Amniotic epithelial cell (primary cell): ENCODE data around the gene HMGN1.
"Not testable (repeated sequence)": the region's sequence is repeated elsewhere in the genome, so short reads cannot be mapped to it uniquely, and the experiment has no call there.

Source experiments
- DNase-seq: peaks from one replicate; pipeline ENCODE4 v3.0.0-alpha.2; 2010; ENCODE audit warnings: low read depth

The HMGN1 gene, protein sequence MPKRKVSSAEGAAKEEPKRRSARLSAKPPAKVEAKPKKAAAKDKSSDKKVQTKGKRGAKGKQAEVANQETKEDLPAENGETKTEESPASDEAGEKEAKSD

DNA sequence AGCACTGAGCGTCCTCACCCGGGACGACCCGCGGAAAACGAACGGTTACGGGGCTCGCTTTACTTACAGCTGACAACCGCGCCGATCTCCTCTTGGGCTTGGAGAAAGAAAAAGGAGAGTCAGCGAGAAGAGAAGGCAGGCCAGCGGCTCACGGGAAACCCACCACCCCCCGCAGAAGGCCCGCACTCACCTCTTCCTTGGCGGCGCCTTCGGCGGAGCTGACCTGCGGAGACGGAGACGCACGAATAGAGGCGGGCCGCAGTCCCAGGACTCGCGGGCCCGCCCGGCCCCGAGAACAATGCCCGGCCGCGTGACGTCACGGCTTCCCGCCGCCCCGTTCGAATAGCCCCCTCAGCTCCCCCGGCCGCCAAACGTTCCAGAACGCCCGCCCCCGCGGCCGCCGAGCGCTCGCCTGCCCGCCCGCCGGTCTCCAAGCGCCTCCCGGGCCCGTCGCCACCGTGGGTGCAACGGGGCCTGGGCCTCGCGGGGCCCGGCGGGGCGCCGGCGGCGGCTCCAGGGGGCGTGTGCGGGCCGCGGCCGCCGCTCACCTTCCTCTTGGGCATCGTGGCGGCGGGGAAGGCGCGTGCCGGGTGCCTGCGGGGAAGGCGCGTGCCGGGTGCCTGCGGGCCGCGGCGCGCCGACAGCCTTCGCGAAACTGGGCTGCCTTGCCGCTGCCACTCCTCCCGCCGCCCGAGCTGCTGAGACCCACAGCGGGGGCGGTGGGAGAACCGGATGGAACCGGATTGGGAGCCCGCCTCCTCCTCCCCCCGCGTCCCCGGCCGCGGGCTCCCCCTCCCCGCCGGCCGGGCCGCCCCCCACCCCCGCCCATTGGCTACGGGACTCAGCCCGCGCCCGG, at the start of gene HMGN1:
TSS of gene HMGN1 (minus strand) at position 734 of the 856 bp plus-strand sequence. CDS start at position 563, 171 bp downstream.
- peak; percentile 79 for DNase-seq

DNA sequence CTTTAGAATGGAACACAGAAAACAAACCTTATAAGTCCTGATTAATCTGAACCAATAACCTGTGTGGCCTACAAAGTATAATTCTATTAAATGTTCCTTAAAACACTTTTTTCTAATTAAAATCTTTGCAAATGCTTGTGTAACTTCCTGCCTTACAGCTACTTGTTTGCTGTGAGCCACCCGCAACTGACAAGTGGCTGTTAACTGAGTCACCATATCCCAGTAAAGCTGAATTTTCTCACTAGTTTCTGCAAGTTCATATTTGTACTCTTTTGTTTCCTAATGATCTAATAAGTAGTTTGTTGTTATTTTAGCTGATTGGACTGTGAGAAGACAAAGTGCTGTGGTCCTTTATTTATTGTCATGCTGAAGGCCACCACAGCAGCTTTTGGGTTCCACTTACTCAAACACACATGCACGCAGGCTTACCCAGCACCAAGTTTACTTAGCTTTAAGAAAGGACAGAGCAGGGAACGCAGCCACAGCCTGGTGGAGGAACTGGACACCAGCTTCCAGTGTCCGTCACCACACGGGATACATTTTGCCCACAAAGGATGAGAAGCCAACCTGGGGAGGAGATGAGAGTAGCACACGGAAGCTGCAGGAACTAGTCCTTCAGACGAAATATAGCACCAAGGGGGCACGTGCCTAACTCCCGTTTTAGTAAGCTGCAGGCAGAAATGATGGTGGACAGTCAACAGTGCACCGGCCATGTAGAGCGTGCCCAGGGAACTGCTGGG, 48.9 kb upstream of the HMGN1 start:
- DNase-seq = peak; percentile 28

DNA sequence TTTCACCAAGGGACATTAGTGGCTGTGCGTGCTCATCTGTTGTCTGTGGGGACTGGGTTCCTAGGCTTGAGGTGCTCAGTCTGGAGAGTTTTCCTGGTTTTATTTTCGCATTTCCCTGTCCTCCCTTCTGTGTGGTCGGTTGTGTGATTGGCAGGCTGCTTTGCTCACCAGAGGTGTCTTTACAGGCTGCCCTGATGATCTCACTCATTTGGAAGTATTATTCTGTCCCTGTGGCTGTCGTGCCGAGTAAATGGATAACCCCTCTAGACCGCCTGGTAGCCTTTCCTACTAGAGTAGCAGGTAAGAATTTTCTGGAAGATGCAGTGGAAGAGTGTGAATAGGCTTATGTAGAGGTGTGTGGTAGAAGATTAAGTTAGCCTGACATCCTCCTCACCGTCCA, 44.1 kb upstream of the HMGN1 start:
- DNase-seq = no peak

DNA sequence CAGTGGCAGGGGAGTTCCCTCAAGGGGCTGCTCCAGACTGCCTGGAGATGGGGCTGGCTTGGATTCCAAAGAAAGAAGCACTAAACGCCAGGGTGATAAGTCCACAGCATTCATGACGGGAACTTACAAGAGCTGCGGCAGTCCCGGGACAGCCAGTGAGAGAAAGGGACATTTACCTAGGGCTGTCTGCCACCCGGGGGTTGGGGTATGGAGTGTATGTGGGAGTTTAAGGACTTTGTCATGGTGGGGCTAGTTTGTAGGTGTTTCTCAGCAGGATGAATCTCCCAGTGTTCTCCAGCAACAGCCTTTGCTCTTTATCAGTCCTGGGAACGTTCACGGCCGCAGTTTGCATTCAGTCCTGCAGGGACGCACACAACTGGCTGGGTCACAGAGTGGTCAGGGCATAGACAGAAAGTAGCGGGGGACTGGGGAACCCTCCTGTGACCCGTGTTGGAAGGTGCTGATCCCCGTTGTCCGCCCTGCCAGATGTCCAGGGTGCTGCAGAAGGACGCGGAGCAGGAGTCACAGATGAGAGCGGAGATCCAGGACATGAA, 41.4 kb upstream of the HMGN1 start:
- DNase-seq = no peak

DNA sequence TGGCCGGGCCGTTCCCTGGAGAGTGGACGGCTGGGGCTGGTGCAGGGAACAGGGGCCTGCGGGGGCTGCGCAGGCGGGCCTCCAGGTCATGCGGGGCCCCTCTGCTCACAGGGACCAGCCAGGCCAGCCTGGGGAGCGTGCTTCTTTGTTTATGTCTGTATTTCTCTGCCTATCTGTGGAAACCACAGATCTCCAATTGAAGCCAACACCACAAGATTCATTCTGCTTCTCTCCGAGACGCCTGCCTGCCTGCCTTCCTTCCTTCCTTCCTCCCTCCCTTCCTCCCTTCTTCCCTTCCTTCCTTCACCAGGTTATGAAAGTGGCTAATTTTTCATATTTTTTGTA, 39.9 kb upstream of the HMGN1 start:
- no peak for DNase-seq

DNA sequence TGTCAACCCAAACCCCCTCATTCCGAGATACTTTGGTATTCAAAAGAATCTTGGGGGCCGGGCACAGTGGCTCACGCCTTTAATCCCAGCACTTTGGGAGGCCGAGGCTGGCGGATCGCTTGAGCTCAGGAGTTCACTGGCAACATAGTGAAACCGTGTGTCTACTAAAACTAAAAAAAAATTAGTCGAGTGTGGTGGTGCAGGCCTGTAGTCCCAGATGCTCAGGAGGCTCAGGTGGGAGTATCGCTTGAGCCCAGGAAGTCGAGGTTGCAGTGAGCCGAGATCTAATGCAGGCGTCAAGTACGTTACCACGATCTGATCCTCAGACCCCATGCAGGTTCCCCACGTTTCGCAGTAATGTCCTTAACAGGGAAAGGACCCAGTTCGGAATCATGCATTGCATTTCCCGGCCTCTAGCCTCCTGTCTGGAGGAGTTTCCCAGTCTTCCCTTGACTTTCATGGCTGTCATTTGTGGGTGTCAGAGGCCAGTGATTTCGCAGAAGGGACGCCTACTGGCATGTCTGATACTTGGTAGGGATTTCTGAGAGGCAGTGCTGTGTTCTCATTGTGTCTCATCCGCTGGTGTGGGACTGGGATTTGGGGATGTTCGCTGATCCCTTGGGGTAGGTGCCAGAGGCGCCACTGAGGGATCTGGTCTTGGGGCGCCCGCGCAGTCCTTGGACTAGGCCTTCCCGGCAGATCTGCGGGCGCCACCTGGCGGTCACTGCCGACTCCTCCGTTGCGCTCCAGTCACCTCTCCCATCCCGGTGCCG, 39.3 kb upstream of the HMGN1 start:
- peak; percentile 70 for DNase-seq

DNA sequence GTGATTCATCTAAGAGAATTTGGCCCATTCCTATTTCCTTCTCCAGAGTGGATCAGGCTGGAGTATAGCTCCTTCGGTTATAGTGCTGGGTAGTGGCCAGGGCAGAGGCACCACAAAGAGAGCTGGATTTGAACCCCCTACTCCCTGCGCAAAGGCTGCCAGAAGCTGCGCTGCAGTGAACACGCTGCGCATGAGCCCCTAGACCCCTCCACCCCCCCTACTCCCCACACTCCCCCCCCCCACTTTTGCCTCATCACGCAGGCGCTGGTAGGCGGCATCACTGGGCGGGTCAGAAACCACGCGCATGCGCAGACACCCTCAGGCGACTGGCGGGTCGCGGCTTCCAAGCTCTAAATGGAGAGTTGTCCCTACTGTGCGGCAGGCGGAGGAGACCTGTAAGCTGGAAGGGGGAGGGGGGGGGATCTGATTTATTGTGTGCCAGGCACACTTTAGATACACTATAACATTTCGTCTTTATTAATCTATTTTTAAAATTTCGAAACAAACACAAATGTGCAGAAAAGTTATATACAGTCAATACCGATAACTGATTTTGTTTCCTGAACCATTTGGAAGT, 38.7 kb upstream of the HMGN1 start:
- peak; percentile 72 for DNase-seq

DNA sequence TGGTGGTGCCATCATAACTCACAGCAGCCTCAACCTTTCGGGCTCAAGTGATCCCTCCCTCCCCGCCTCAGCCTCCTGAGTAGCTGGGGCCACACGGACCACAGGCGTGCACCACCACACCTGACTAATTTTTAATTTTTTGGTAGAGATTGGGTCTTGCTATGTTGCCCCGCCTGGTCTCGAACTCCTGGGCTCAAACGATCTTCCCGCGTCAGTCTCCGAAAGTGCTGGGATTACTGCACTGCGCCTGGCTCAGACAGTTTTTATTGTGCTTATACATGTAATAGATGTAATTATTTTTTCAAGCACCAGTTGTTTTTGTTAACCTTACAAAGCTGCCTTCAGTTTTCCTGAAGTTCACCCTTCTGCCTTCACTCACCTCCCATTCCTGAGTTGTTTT, 38.0 kb upstream of the HMGN1 start:
- no peak for DNase-seq

DNA sequence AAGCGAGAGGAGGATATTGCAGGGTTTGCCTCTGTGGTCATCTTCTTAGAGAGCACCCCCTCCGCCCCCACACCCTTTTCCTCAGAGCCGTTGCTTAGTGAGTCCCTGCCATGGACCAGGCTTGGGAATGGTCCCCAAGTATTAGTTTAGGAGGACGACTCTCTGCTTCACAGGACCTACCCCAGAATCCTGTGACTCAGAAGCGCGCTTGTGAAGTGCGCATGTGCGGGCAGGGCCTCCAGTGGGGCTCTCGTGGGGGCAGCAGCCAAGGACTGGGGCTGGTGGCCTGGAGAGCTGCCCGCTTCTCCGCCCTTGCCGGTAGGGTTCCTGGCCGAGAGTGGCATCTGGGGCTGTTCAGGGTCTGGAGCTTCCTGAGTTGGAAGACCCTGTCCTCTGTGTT, 37.3 kb upstream of the HMGN1 start:
- peak; percentile 52 for DNase-seq

DNA sequence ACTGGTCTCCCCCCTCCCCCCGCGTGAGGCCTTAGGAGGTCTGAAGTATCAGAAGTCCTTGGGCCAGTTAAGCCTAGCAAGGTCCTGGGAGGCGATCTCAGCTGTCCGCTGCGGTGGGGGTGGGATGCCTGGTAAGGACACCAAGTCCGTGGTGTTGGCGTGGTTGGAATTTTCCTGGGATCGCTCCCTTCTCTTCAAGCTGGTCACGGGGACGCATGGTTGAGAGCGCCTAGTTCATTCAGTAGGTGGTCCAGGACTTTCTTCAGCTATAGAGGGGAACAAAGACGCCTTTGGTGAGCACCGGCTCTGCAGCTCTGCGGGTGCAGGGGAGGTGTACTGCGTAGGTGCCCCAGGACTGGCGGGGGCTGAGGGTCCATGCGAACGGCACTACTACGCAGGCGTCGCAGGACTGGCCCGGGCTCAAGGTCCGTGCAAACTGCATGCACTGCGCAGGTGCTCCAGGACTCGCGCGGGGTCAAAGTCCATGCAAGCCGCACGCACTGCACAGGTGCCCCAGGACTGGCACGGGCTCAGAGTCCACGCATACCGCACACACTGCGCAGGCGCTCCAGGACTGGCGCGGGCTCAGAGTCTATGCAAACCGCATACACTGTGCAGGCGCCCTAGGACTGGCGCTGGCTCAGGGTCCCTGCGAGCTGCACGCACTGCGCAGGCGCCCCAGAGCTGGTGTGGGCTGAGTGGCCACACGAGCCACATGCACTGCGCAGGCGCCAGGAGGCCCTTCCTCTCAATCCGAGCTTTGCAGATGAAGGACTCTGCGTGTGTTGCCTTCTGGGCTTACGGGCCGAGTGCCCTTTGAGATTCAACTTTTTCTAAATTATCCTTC, 36.6 kb upstream of the HMGN1 start:
- peak; percentile 79 for DNase-seq

DNA sequence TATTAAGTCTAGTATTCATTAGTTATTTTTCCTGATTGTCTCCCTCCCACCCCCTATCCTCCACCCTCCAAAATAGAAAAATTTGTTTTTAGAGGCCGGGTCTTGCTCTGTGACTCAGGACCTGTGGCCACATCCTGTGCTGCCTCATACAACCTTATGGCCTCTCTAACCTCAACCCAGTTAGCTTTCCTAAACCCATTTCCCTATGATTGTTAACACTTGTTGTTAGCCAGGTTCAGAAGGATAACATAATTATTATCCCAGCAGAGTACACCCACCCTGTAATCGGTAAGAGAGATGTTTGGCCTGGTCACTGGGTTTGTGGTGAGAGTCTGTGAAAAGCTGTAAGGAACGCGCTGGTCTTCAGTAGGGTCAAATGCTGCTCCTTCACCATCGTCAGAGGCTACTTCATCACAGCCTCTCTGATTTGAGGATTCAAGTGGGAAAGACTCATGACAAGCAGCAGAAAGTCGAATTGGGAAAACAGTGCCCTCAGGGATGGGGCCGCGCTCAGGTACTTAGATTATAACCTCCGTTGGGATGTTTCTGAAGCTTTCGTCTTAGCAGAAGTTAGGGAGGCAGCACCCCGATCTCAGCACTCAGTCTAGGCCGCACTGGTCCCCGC, 35.9 kb upstream of the HMGN1 start:
- DNase-seq = peak; percentile 27

DNA sequence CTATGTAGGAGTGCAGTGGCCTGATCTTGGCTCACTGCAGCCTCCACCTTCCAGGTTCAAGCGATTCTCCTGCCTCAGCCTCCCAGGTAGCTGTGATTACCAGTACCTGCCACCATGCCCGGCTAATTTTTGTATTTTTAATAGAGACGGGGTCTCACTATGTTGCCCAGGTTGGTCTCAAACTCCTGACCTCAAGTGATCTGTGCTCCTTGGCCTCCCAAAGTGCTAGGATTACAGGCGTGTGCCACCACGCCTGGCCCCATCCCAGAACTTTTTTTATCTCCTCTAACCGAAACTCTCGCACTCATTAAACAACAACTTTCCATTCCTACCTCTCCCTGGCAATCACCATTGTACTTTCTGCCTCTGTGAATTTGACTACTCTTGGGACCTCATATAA, 33.2 kb upstream of the HMGN1 start:
- not testable (repeated sequence) for DNase-seq

DNA sequence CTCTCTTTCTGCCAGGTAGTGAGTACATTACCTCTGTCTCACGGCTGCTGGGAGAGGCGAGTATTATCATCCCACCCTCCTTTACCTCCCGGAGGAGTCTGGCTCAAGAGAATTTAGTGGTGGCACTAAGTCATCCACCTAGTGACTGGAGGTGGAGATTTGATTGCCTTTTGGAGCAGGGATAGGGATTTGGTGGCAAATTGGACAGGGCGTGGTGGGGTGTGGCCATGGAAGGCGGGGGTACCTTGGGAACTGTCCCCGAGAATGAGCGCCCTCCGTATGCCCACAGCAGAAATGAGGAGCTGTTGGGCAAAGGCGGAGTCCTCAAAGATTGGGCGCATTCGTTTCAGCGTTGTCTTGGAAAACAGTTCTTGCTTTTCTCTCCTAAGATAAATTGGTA, 32.1 kb upstream of the HMGN1 start:
- DNase-seq = no peak

DNA sequence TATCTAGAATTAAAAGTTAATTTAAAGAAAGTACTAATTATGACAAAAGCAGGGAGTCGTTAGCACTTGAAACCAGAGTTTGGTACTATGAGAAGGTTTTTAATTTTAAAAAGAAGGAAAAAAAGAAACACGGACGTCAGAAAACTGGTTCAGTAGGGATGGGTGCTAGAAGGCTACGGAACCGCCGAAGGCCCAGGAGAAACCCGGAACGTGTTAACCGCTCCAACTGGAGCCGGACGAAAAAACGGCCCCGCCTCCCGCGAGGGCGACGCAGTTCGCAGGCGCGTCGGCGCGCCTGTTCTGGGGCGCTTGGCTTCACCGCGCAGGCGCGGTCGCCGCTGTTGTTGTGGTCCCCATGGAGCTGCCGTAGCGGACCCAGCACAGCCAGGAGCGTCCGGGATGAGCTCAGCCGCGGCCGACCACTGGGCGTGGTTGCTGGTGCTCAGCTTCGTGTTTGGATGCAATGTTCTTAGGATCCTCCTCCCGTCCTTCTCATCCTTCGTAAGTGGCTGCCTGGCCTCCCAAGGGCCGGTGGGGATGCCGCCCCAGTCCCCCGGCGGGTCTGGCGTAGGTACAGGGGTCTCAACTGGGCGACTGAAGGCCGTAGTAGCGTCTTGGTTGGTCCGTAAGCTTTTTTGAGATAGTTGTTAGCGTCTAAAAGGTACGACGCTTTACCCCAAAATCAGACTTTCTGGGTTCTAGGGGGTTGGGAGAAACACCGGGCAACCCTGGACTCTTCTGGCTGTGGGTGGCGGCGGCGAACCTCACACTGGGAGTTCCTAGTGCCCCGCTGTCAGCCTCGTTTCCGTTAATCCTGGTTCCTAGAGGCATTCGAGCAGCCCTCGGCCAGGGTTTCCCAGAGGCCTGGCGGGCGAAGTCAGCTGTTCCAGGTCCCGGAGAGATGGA, 31.4 kb upstream of the HMGN1 start:
- peak; percentile 96 for DNase-seq

DNA sequence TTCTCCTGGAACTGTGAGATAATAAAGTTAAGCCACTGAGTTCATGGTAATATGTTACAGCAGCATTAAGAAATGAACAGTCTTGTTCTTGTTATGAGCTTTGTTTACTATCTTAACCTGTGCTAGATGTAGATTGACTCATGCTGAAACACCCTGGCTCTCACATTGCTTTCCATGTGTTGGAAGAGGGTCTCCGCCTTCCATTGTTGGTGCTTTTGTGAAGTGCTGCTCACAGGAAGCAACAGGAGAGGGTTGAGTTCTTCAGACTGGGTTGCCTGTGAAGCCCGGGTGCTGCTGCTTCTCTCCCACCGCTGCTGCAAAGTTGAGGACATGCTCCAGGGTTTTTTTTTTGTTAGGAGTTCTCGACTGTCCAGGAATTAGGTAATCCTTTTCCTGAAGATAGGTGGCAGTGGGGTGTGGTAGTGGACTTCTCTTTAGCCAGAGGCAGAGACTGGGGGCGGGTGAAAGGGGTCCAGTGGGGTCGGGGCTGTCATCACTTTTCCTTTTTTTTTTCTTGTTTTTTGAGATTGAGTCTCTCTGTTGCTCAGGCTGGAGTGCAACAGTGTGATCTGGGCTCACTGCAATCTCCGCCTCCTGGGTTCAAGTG, 28.7 kb upstream of the HMGN1 start:
- DNase-seq = peak; percentile 60

DNA sequence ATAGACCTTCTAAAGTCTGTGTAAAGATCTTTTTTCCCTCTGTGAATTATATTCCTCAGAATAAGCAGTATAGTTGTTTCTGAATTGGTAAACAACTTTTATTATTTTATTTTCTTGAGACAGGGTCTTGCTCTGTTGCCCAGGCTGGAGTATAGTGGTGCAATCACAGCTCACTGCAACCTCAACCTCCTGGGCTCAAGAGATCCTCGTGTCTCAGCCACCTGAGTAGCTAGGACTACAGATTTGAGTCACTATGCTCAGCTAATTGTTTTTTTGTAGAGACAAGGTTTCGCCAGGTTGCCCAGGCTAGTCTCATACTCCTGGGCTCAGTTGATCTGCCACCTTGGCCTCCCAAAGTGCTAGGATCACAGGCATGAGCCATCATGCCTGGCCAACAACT, 26.6 kb upstream of the HMGN1 start:
- no peak for DNase-seq

DNA sequence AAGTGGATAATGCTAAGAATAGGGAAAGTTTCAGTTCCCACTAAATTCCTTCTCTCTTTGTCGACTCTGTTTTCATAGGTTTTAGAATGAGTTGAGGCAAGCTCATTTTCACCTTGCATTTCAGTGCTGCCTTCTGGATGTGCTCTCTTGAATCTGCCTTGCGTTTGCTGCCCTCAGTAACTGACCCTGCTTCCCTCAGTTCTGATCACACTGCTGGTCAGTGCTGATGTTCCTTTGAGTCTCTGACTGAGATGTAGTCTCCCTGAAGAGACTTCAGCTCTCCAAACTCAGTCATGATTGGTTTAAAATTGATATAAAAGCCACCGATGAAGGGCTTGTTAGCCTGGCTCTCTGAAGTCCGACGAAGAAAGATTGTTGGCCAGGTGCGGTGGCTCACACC, 25.2 kb upstream of the HMGN1 start:
- no peak for DNase-seq

DNA sequence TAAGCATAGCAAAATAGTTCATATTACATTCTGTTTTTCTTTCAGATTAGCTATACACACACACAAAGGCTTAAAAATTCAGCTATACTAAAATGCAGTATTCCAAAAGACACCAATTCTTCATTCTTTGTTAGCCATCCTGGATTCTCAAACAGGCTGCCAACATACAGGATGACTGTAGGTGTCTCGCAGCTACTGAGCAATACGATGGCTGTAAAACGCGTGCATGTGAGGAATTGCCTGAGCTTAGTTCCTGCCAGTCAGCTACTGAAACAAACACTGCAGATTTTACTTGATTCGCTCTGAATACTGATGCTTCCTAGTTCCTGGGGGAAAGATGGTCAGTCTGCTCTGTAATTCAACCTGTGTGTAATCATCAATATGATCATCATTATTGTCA, 24.7 kb upstream of the HMGN1 start:
- DNase-seq = peak; percentile 62

DNA sequence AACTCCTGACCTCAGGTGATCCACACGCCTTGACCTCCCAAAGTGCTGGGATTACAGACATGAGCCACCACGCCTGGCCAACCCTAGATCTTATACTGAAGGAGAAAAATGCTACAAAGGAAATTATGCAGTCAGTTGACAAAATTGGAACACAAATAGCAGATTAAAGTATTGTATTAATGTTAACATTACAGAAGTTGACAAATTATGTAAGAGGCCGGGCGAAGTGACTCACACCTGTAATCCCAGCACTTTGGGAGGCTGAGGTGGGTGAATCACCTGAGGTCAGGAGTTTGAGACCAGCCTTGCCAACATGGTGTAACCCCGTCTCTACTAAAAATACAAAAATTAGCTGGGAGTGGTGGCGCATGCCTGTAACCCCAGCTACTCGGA, 21.0 kb upstream of the HMGN1 start:
- DNase-seq = peak; percentile 46
